H1 (cell line): Measurements from ENCODE around the gene RPS3. TPM values are rescaled to one million over a fixed set of nuclear protein-coding genes. Genes with fewer than 3 reads are reported as not detected.
A peak's percentile ranks its signal among the peaks of the same experiment; 100 is the strongest.

ENCODE experiments used
- CTCF ChIA-PET: fragments of 300-600 bp; sonication (Branson Sonifier 250); formaldehyde crosslinking; loops from one replicate; lab custom pipeline; 2021; ENCODE audit not compliant: partially characterized antibody; lab: Charles Lee
- POLR2A ChIA-PET: fragments of 300-600 bp; sonication (Branson Sonifier 250); formaldehyde crosslinking; loops from one replicate; lab custom pipeline; 2021; ENCODE audit warnings: inconsistent platforms; ENCODE audit not compliant: partially characterized antibody; lab: Charles Lee
- DNase-seq, 2 experiments: peaks; one replicate each; pipeline versions ENCODE4 v3.0.0 to v3.0.0-alpha.2; 2010 to 2022; ENCODE audit warnings: low spot score in 2 of 2, low read depth in 1 of 2, mixed read lengths in 1 of 2
- FAIRE-seq: peaks from 2 replicates; lab custom pipeline; 2011; peaks lifted over from hg19 to GRCh38; lab: Jason Lieb, UNC
- H2AFZ ChIP-seq: 2 replicates; pipeline ENCODE4 v1.8.1; 2012; ENCODE audit warnings: low read length, inconsistent platforms
- H2AK5ac ChIP-seq: 2 replicates; pipeline ENCODE4 v1.6.1; 2013; ENCODE audit warnings: low read depth, low read length
- H2BK120ac ChIP-seq: replicated peaks from 2 replicates; pipeline ENCODE3; 2013; ENCODE audit warnings: low read depth, low read length, inconsistent platforms
- H2BK12ac ChIP-seq: 2 replicates; pipeline ENCODE4 v1.6.1; 2013; ENCODE audit warnings: low read depth, low read length
- H2BK15ac ChIP-seq: 2 replicates; pipeline ENCODE4 v1.6.1; 2013; ENCODE audit warnings: low read length
- H2BK20ac ChIP-seq: 2 replicates; pipeline ENCODE4 v1.6.1; 2013; ENCODE audit warnings: low read length
- H2BK5ac ChIP-seq: 2 replicates; pipeline ENCODE4 v1.6.1; 2013; ENCODE audit warnings: low read depth, low read length
- H3K14ac ChIP-seq: 2 replicates; pipeline ENCODE4 v1.6.1; 2013; ENCODE audit warnings: inconsistent platforms; ENCODE audit not compliant: insufficient read length
- H3K18ac ChIP-seq: 2 replicates; pipeline ENCODE4 v1.6.1; 2013; ENCODE audit warnings: low read length; ENCODE audit errors: extremely low read depth
- H3K23ac ChIP-seq: 2 replicates; pipeline ENCODE4 v1.6.1; 2013; ENCODE audit warnings: inconsistent platforms; ENCODE audit not compliant: insufficient read length
- H3K23me2 ChIP-seq: 2 replicates; pipeline ENCODE4 v1.6.1; 2013; ENCODE audit warnings: low read depth, low read length
- H3K27ac ChIP-seq: 2 replicates; pipeline ENCODE4 v1.6.1; 2011; ENCODE audit warnings: low read depth, low read length, inconsistent platforms
- H3K27me3 ChIP-seq, 4 experiments: replicated peaks in 1 of 4; 1 replicate in 1 of 4; 2 replicates in 3 of 4; pipeline versions ENCODE4 v1.6.1 to v1.8.1; 2011 to 2013; ENCODE audit warnings: low read length in 3 of 4, mild to moderate bottlenecking in 3 of 4, inconsistent platforms in 2 of 4, mixed read lengths in 2 of 4, moderate library complexity in 1 of 4; ENCODE audit not compliant: control insufficient read depth in 3 of 4, insufficient read depth in 3 of 4; ENCODE audit errors: extremely low read depth in 1 of 4
- H3K36me3 ChIP-seq, 4 experiments: 2 replicates each; pipeline versions ENCODE4 v1.6.1 to v1.8.1; 2011 to 2013; ENCODE audit warnings: mild to moderate bottlenecking in 4 of 4, low read length in 3 of 4, moderate library complexity in 2 of 4, control low read depth in 1 of 4, inconsistent platforms in 1 of 4; ENCODE audit not compliant: insufficient read depth in 4 of 4, control insufficient read depth in 2 of 4
- H3K4ac ChIP-seq: replicated peaks from 2 replicates; pipeline ENCODE3; 2013; ENCODE audit warnings: low read length, low read depth, mixed read lengths, inconsistent platforms; ENCODE audit not compliant: insufficient read length
- H3K4me1 ChIP-seq, 4 experiments: replicated peaks in 1 of 4; 1 replicate in 1 of 4; 2 replicates in 3 of 4; pipeline versions ENCODE4 v1.6.1 to v1.8.1; 2011 to 2013; ENCODE audit warnings: low read length in 3 of 4, inconsistent platforms in 2 of 4, mixed read lengths in 1 of 4; ENCODE audit not compliant: insufficient read depth in 4 of 4, control insufficient read depth in 3 of 4
- H3K4me2 ChIP-seq, 2 experiments: 2 replicates each; pipeline versions ENCODE4 v1.6.1 to v1.8.1; 2011 to 2013; ENCODE audit warnings: low read depth in 2 of 2, low read length in 2 of 2, control low read depth in 1 of 2, inconsistent platforms in 1 of 2, mild to moderate bottlenecking in 1 of 2; ENCODE audit not compliant: insufficient read depth in 1 of 2
- H3K4me3 ChIP-seq, 4 experiments: fragments of 200-600, 300-600 bp in 1 of 4; sonication (generic), shearing (Covaris generic), sonication (Bioruptor Twin) in 1 of 4; 2 replicates each; pipeline versions ENCODE4 v1.5.1 to v1.8.1; 2011 to 2016; ENCODE audit warnings: low read length in 4 of 4, low read depth in 3 of 4, control low read depth in 2 of 4, inconsistent platforms in 2 of 4, mild to moderate bottlenecking in 2 of 4, mixed read lengths in 1 of 4, moderate library complexity in 1 of 4; ENCODE audit not compliant: insufficient read depth in 2 of 4; ENCODE audit errors: extremely low read depth in 1 of 4
- H3K56ac ChIP-seq: replicated peaks from 2 replicates; pipeline ENCODE3; 2013; ENCODE audit warnings: low read depth, mild to moderate bottlenecking, mixed read lengths, low read length, inconsistent platforms; ENCODE audit not compliant: insufficient read length
- H3K79me1 ChIP-seq: 2 replicates; pipeline ENCODE4 v1.6.1; 2013; ENCODE audit warnings: low read depth, low read length, control low read depth
- H3K79me2 ChIP-seq, 2 experiments: 2 replicates each; pipeline versions ENCODE4 v1.6.1 to v1.8.1; 2012 to 2013; ENCODE audit warnings: low read length in 2 of 2, mild to moderate bottlenecking in 2 of 2, inconsistent platforms in 1 of 2; ENCODE audit not compliant: insufficient read depth in 2 of 2, control insufficient read depth in 1 of 2
- H3K9ac ChIP-seq, 4 experiments: replicated peaks in 1 of 4; 1 replicate in 1 of 4; 2 replicates in 3 of 4; pipeline versions ENCODE4 v1.6.1 to v1.8.1; 2011 to 2013; ENCODE audit warnings: low read depth in 3 of 4, low read length in 3 of 4, control low read depth in 2 of 4, mild to moderate bottlenecking in 2 of 4, moderate library complexity in 2 of 4, inconsistent platforms in 1 of 4; ENCODE audit errors: extremely low read depth in 1 of 4
- H3K9me3 ChIP-seq, 2 experiments: 2 replicates each; pipeline versions ENCODE4 v1.6.1 to v1.8.1; 2012 to 2013; ENCODE audit warnings: mild to moderate bottlenecking in 2 of 2, moderate library complexity in 2 of 2, control low read depth in 1 of 2, inconsistent platforms in 1 of 2, low read depth in 1 of 2, low read length in 1 of 2, mixed read lengths in 1 of 2; ENCODE audit not compliant: insufficient read depth in 2 of 2
- H4K20me1 ChIP-seq, 2 experiments: replicated peaks in 1 of 2; 2 replicates each; pipeline versions ENCODE3 to v1.8.1; 2011 to 2013; ENCODE audit warnings: inconsistent platforms in 2 of 2, low read length in 2 of 2, mild to moderate bottlenecking in 1 of 2; ENCODE audit not compliant: insufficient read depth in 2 of 2, control insufficient read depth in 1 of 2
- H4K5ac ChIP-seq: 2 replicates; pipeline ENCODE4 v1.6.1; 2013; ENCODE audit warnings: low read length, low read depth, mixed read lengths, inconsistent platforms; ENCODE audit not compliant: insufficient read length
- H4K8ac ChIP-seq: 2 replicates; pipeline ENCODE4 v1.8.0; 2013; ENCODE audit warnings: mild to moderate bottlenecking, moderate library complexity, low read length, inconsistent platforms; ENCODE audit not compliant: insufficient read depth; ENCODE audit errors: extremely low read depth
- H4K91ac ChIP-seq: replicated peaks from 2 replicates; pipeline ENCODE3; 2013; ENCODE audit warnings: low read length, mixed read lengths, inconsistent platforms; ENCODE audit not compliant: insufficient read length
- ATF3 ChIP-seq: IDR thresholded peaks from 2 replicates; pipeline ENCODE4 v1.6.1; 2011; ENCODE audit warnings: low read depth, mild to moderate bottlenecking, low read length; ENCODE audit not compliant: insufficient read depth
- POLR2AphosphoS5 ChIP-seq: IDR thresholded peaks from 2 replicates; pipeline ENCODE4 v1.6.1; 2011; ENCODE audit warnings: low read depth, low read length
- WGBS, 2 experiments: shearing (Covaris generic) in 1 of 2; methylation state at CpG; one replicate each; pipeline versions ENCODE4 v1.1.6 to v1.1.7; 2013 to 2015; ENCODE audit warnings: low lambda C conversion rate in 2 of 2, mixed read lengths in 2 of 2, inconsistent platforms in 1 of 2, low coverage in 1 of 2, missing lambda C conversion rate in 1 of 2; ENCODE audit not compliant: insufficient replicate concordance in 2 of 2, insufficient coverage in 1 of 2, insufficient read length in 1 of 2; ENCODE audit errors: extremely low coverage in 1 of 2, missing lambda C conversion rate in 1 of 2; 5-methylcytosine and 5-hydroxymethylcytosine counted together
- polyA plus RNA-seq, 7 experiments: library from polyadenylated mRNA; depleted of rRNA in 3 of 7; stranded (reverse) in 5 of 7; unstranded in 2 of 7; fragments of >200 nt in 5 of 7; fragments of 200-250 nt in 2 of 7; gene quantifications; 1 replicate in 5 of 7; 2 replicates in 1 of 7; 4 replicates in 1 of 7; pipeline versions ENCODE4 v1.2.1 to v1.2.3, GENCODE V29; 2011 to 2013; ENCODE audit warnings: missing spikeins in 2 of 7, mixed read lengths in 2 of 7
- total RNA-seq: library from RNA; stranded (reverse); fragmentation: NEBNext Ultra II Directional; extraction: Animal tissue kit (Norgen Biotek cat#: 25700); gene quantifications from 2 replicates; pipeline ENCODE4 v1.2.1, GENCODE V29; 2021

The RPS3 gene
- total and polyA plus RNA-seq, 2 of the 8 experiments (the other 6 are each of a cell fraction or from before 2014, with no cell fraction given): 3,813 to 4,194 TPM

GRCh38 chr11:75403037-75403436, 3.7 kb downstream of the RPS3 start:
- Histone ChIP-seq H3K27ac (0 out of 2 replicates have a peak overlapping the region, but pooled peaks have one; percentile 32), H4K20me1 (peaks cover 34 to 43% of the 10 kb centered on the region in 2 experiments), H3K4me1 (peaks cover 0 to 9% (median 4%) of the 10 kb centered on the region in 4 experiments; a peak in 6 of 7 replicates), H3K4me2 (peak overlapping the region in 1 of 2 experiments; percentile 93; a peak in 1 of 4 replicates), H2BK15ac (no peak overlapping the region), H3K79me1 (peaks cover 8% of the 10 kb centered on the region; the same call in 1 of the 2 replicates), H4K5ac (no peak overlapping the region), H3K56ac (no peak overlapping the region), H3K4me3 (no peak overlapping the region; a peak in 2 of 8 replicates), H3K23ac (no peak overlapping the region), H3K23me2 (peaks cover 7% of the 10 kb centered on the region), H2BK120ac (no peak overlapping the region), H3K36me3 (peaks cover 49 to 79% (median 68%) of the 10 kb centered on the region in 4 experiments), H3K9ac (no peak overlapping the region; a peak in 1 of 7 replicates), H3K14ac (no peak overlapping the region), H2BK20ac (no peak overlapping the region), H3K18ac (no peak overlapping the region), H4K8ac (no peak overlapping the region), H2AFZ (no peak overlapping the region), H3K4ac (no peak overlapping the region), H2BK5ac (peak overlapping the region; percentile 60; the same call in 1 of the 2 replicates), H4K91ac (no peak overlapping the region), H3K27me3 (no peaks in the 10 kb centered on the region), H3K79me2 (peaks cover 29 to 71% of the 10 kb centered on the region in 2 experiments), H2BK12ac (no peak overlapping the region), H3K9me3 (no peaks in the 10 kb centered on the region), H2AK5ac (no peak overlapping the region)
- CTCF ChIA-PET: interaction anchor here (1.2 to 2.1 kb wide), 3 partner anchors 14 to 48 kb away, joined by 3 to 9 read pairs (median 3); no protein-coding TSS in a partner anchor
- 89% methylated on average over 1 of the region's 1 CpG; no CpG with 5 or more reads in 1 of the 2 experiments for WGBS, 2 experiments
- POLR2A ChIA-PET: interaction anchor here (0.9 to 16.7 kb wide), 10 partner anchors 14 to 168 kb away, joined by 3 to 570 read pairs (median 4); partner anchors contain the start of gene KLHL35
- no peak for DNase-seq
- TF ChIP-seq ATF3: no peak
- TF ChIP-seq POLR2AphosphoS5: peak; percentile 65
- no peak for FAIRE-seq
